H1 (cell line): Measurements from ENCODE around the gene ALPP. TPM values are rescaled to one million over a fixed set of nuclear protein-coding genes. Genes with fewer than 3 reads are reported as not detected.

ENCODE experiments used
- CTCF ChIA-PET: fragments of 300-600 bp; sonication (Branson Sonifier 250); formaldehyde crosslinking; loops from one replicate; lab custom pipeline; 2021; ENCODE audit not compliant: partially characterized antibody; lab: Charles Lee
- POLR2A ChIA-PET: fragments of 300-600 bp; sonication (Branson Sonifier 250); formaldehyde crosslinking; loops from one replicate; lab custom pipeline; 2021; ENCODE audit warnings: inconsistent platforms; ENCODE audit not compliant: partially characterized antibody; lab: Charles Lee
- DNase-seq, 2 experiments: peaks; one replicate each; pipeline versions ENCODE4 v3.0.0 to v3.0.0-alpha.2; 2010 to 2022; ENCODE audit warnings: low spot score in 2 of 2, low read depth in 1 of 2, mixed read lengths in 1 of 2
- FAIRE-seq: peaks from 2 replicates; lab custom pipeline; 2011; peaks lifted over from hg19 to GRCh38; lab: Jason Lieb, UNC
- H2AFZ ChIP-seq: 2 replicates; pipeline ENCODE4 v1.8.1; 2012; ENCODE audit warnings: low read length, inconsistent platforms
- H2AK5ac ChIP-seq: 2 replicates; pipeline ENCODE4 v1.6.1; 2013; ENCODE audit warnings: low read depth, low read length
- H2BK120ac ChIP-seq: replicated peaks from 2 replicates; pipeline ENCODE3; 2013; ENCODE audit warnings: low read depth, low read length, inconsistent platforms
- H2BK12ac ChIP-seq: 2 replicates; pipeline ENCODE4 v1.6.1; 2013; ENCODE audit warnings: low read depth, low read length
- H2BK15ac ChIP-seq: 2 replicates; pipeline ENCODE4 v1.6.1; 2013; ENCODE audit warnings: low read length
- H2BK20ac ChIP-seq: 2 replicates; pipeline ENCODE4 v1.6.1; 2013; ENCODE audit warnings: low read length
- H2BK5ac ChIP-seq: 2 replicates; pipeline ENCODE4 v1.6.1; 2013; ENCODE audit warnings: low read depth, low read length
- H3K14ac ChIP-seq: 2 replicates; pipeline ENCODE4 v1.6.1; 2013; ENCODE audit warnings: inconsistent platforms; ENCODE audit not compliant: insufficient read length
- H3K18ac ChIP-seq: 2 replicates; pipeline ENCODE4 v1.6.1; 2013; ENCODE audit warnings: low read length; ENCODE audit errors: extremely low read depth
- H3K23ac ChIP-seq: 2 replicates; pipeline ENCODE4 v1.6.1; 2013; ENCODE audit warnings: inconsistent platforms; ENCODE audit not compliant: insufficient read length
- H3K23me2 ChIP-seq: 2 replicates; pipeline ENCODE4 v1.6.1; 2013; ENCODE audit warnings: low read depth, low read length
- H3K27ac ChIP-seq: 2 replicates; pipeline ENCODE4 v1.6.1; 2011; ENCODE audit warnings: low read depth, low read length, inconsistent platforms
- H3K27me3 ChIP-seq, 4 experiments: replicated peaks in 1 of 4; 1 replicate in 1 of 4; 2 replicates in 3 of 4; pipeline versions ENCODE4 v1.6.1 to v1.8.1; 2011 to 2013; ENCODE audit warnings: low read length in 3 of 4, mild to moderate bottlenecking in 3 of 4, inconsistent platforms in 2 of 4, mixed read lengths in 2 of 4, moderate library complexity in 1 of 4; ENCODE audit not compliant: control insufficient read depth in 3 of 4, insufficient read depth in 3 of 4; ENCODE audit errors: extremely low read depth in 1 of 4
- H3K36me3 ChIP-seq, 4 experiments: 2 replicates each; pipeline versions ENCODE4 v1.6.1 to v1.8.1; 2011 to 2013; ENCODE audit warnings: mild to moderate bottlenecking in 4 of 4, low read length in 3 of 4, moderate library complexity in 2 of 4, control low read depth in 1 of 4, inconsistent platforms in 1 of 4; ENCODE audit not compliant: insufficient read depth in 4 of 4, control insufficient read depth in 2 of 4
- H3K4ac ChIP-seq: replicated peaks from 2 replicates; pipeline ENCODE3; 2013; ENCODE audit warnings: low read length, low read depth, mixed read lengths, inconsistent platforms; ENCODE audit not compliant: insufficient read length
- H3K4me1 ChIP-seq, 4 experiments: replicated peaks in 1 of 4; 1 replicate in 1 of 4; 2 replicates in 3 of 4; pipeline versions ENCODE4 v1.6.1 to v1.8.1; 2011 to 2013; ENCODE audit warnings: low read length in 3 of 4, inconsistent platforms in 2 of 4, mixed read lengths in 1 of 4; ENCODE audit not compliant: insufficient read depth in 4 of 4, control insufficient read depth in 3 of 4
- H3K4me2 ChIP-seq, 2 experiments: 2 replicates each; pipeline versions ENCODE4 v1.6.1 to v1.8.1; 2011 to 2013; ENCODE audit warnings: low read depth in 2 of 2, low read length in 2 of 2, control low read depth in 1 of 2, inconsistent platforms in 1 of 2, mild to moderate bottlenecking in 1 of 2; ENCODE audit not compliant: insufficient read depth in 1 of 2
- H3K4me3 ChIP-seq, 4 experiments: fragments of 200-600, 300-600 bp in 1 of 4; sonication (generic), shearing (Covaris generic), sonication (Bioruptor Twin) in 1 of 4; 2 replicates each; pipeline versions ENCODE4 v1.5.1 to v1.8.1; 2011 to 2016; ENCODE audit warnings: low read length in 4 of 4, low read depth in 3 of 4, control low read depth in 2 of 4, inconsistent platforms in 2 of 4, mild to moderate bottlenecking in 2 of 4, mixed read lengths in 1 of 4, moderate library complexity in 1 of 4; ENCODE audit not compliant: insufficient read depth in 2 of 4; ENCODE audit errors: extremely low read depth in 1 of 4
- H3K56ac ChIP-seq: replicated peaks from 2 replicates; pipeline ENCODE3; 2013; ENCODE audit warnings: low read depth, mild to moderate bottlenecking, mixed read lengths, low read length, inconsistent platforms; ENCODE audit not compliant: insufficient read length
- H3K79me1 ChIP-seq: 2 replicates; pipeline ENCODE4 v1.6.1; 2013; ENCODE audit warnings: low read depth, low read length, control low read depth
- H3K79me2 ChIP-seq, 2 experiments: 2 replicates each; pipeline versions ENCODE4 v1.6.1 to v1.8.1; 2012 to 2013; ENCODE audit warnings: low read length in 2 of 2, mild to moderate bottlenecking in 2 of 2, inconsistent platforms in 1 of 2; ENCODE audit not compliant: insufficient read depth in 2 of 2, control insufficient read depth in 1 of 2
- H3K9ac ChIP-seq, 4 experiments: replicated peaks in 1 of 4; 1 replicate in 1 of 4; 2 replicates in 3 of 4; pipeline versions ENCODE4 v1.6.1 to v1.8.1; 2011 to 2013; ENCODE audit warnings: low read depth in 3 of 4, low read length in 3 of 4, control low read depth in 2 of 4, mild to moderate bottlenecking in 2 of 4, moderate library complexity in 2 of 4, inconsistent platforms in 1 of 4; ENCODE audit errors: extremely low read depth in 1 of 4
- H3K9me3 ChIP-seq, 2 experiments: 2 replicates each; pipeline versions ENCODE4 v1.6.1 to v1.8.1; 2012 to 2013; ENCODE audit warnings: mild to moderate bottlenecking in 2 of 2, moderate library complexity in 2 of 2, control low read depth in 1 of 2, inconsistent platforms in 1 of 2, low read depth in 1 of 2, low read length in 1 of 2, mixed read lengths in 1 of 2; ENCODE audit not compliant: insufficient read depth in 2 of 2
- H4K20me1 ChIP-seq, 2 experiments: replicated peaks in 1 of 2; 2 replicates each; pipeline versions ENCODE3 to v1.8.1; 2011 to 2013; ENCODE audit warnings: inconsistent platforms in 2 of 2, low read length in 2 of 2, mild to moderate bottlenecking in 1 of 2; ENCODE audit not compliant: insufficient read depth in 2 of 2, control insufficient read depth in 1 of 2
- H4K5ac ChIP-seq: 2 replicates; pipeline ENCODE4 v1.6.1; 2013; ENCODE audit warnings: low read length, low read depth, mixed read lengths, inconsistent platforms; ENCODE audit not compliant: insufficient read length
- H4K8ac ChIP-seq: 2 replicates; pipeline ENCODE4 v1.8.0; 2013; ENCODE audit warnings: mild to moderate bottlenecking, moderate library complexity, low read length, inconsistent platforms; ENCODE audit not compliant: insufficient read depth; ENCODE audit errors: extremely low read depth
- H4K91ac ChIP-seq: replicated peaks from 2 replicates; pipeline ENCODE3; 2013; ENCODE audit warnings: low read length, mixed read lengths, inconsistent platforms; ENCODE audit not compliant: insufficient read length
- ASH2L ChIP-seq: fragments of 200-600, 300-600 bp; sonication (generic); IDR thresholded peaks from one replicate; pipeline ENCODE4 v1.7.1; 2017; ENCODE audit warnings: low read length
- CEBPB ChIP-seq: IDR thresholded peaks from 2 replicates; pipeline ENCODE4 v1.6.1; 2012; ENCODE audit warnings: low read depth, low read length
- CHD1 ChIP-seq: IDR thresholded peaks from 2 replicates; pipeline ENCODE4 v1.6.1; 2012; ENCODE audit warnings: low read depth, low read length, improper control_type of control experiment
- EZH2 ChIP-seq: fragments of 200-600 bp; sonication (generic); IDR thresholded peaks from 2 replicates; pipeline ENCODE4 v1.7.1; 2012; ENCODE audit warnings: low read depth, mild to moderate bottlenecking, moderate library complexity, low read length, inconsistent platforms; ENCODE audit not compliant: severe bottlenecking
- FOSL1 ChIP-seq: IDR thresholded peaks from 2 replicates; pipeline ENCODE4 v1.6.1; 2011; ENCODE audit warnings: mild to moderate bottlenecking, low read depth, low read length, moderate library complexity; ENCODE audit not compliant: insufficient read depth
- HDAC2 ChIP-seq, 2 experiments: fragments of 300-600 bp in 1 of 2; sonication (generic) in 1 of 2; IDR thresholded peaks; 2 replicates each; pipeline ENCODE4 v1.6.1; 2011 to 2012; ENCODE audit warnings: low read depth in 2 of 2, low read length in 2 of 2, mild to moderate bottlenecking in 2 of 2, moderate library complexity in 2 of 2, borderline replicate concordance in 1 of 2, inconsistent platforms in 1 of 2
- NRF1 ChIP-seq: IDR thresholded peaks from 2 replicates; pipeline ENCODE4 v1.6.1; 2011; ENCODE audit warnings: mild to moderate bottlenecking, low read depth, low read length, improper control_type of control experiment
- POLR2AphosphoS5 ChIP-seq: IDR thresholded peaks from 2 replicates; pipeline ENCODE4 v1.6.1; 2011; ENCODE audit warnings: low read depth, low read length
- RNF2 ChIP-seq: fragments of 200-900, 300-1000 bp; sonication (generic); IDR thresholded peaks from 2 replicates; pipeline ENCODE4 v1.7.1; 2016; ENCODE audit warnings: borderline replicate concordance, low read depth, mild to moderate bottlenecking, antibody characterized with exemption, low read length; ENCODE audit not compliant: poor library complexity, severe bottlenecking; ENCODE audit errors: missing control alignments
- SIRT6 ChIP-seq: IDR thresholded peaks from one replicate; pipeline ENCODE4 v1.7.1; 2012; ENCODE audit warnings: low read length, inconsistent platforms
- SP2 ChIP-seq: IDR thresholded peaks from 2 replicates; pipeline ENCODE4 v1.6.1; 2012; ENCODE audit warnings: mild to moderate bottlenecking, low read length, inconsistent platforms
- SP4 ChIP-seq: IDR thresholded peaks from 2 replicates; pipeline ENCODE4 v1.6.1; 2012; ENCODE audit warnings: low read length, inconsistent platforms
- TAF7 ChIP-seq: optimal IDR thresholded peaks from 2 replicates; pipeline ENCODE3; 2011; ENCODE audit warnings: low read depth, mild to moderate bottlenecking, inconsistent platforms, low read length, moderate library complexity, borderline replicate concordance
- YY1 ChIP-seq: IDR thresholded peaks from 2 replicates; pipeline ENCODE4 v1.6.1; 2011; ENCODE audit warnings: low read depth, mild to moderate bottlenecking, low read length
- WGBS, 2 experiments: shearing (Covaris generic) in 1 of 2; methylation state at CpG; one replicate each; pipeline versions ENCODE4 v1.1.6 to v1.1.7; 2013 to 2015; ENCODE audit warnings: low lambda C conversion rate in 2 of 2, mixed read lengths in 2 of 2, inconsistent platforms in 1 of 2, low coverage in 1 of 2, missing lambda C conversion rate in 1 of 2; ENCODE audit not compliant: insufficient replicate concordance in 2 of 2, insufficient coverage in 1 of 2, insufficient read length in 1 of 2; ENCODE audit errors: extremely low coverage in 1 of 2, missing lambda C conversion rate in 1 of 2; 5-methylcytosine and 5-hydroxymethylcytosine counted together
- polyA plus RNA-seq, 7 experiments: library from polyadenylated mRNA; depleted of rRNA in 3 of 7; stranded (reverse) in 5 of 7; unstranded in 2 of 7; fragments of >200 nt in 5 of 7; fragments of 200-250 nt in 2 of 7; gene quantifications; 1 replicate in 5 of 7; 2 replicates in 1 of 7; 4 replicates in 1 of 7; pipeline versions ENCODE4 v1.2.1 to v1.2.3, GENCODE V29; 2011 to 2013; ENCODE audit warnings: missing spikeins in 2 of 7, mixed read lengths in 2 of 7
- total RNA-seq: library from RNA; stranded (reverse); fragmentation: NEBNext Ultra II Directional; extraction: Animal tissue kit (Norgen Biotek cat#: 25700); gene quantifications from 2 replicates; pipeline ENCODE4 v1.2.1, GENCODE V29; 2021

ALPP gene
- total and polyA plus RNA-seq, 2 of the 8 experiments (the other 6 are each of a cell fraction or from before 2014, with no cell fraction given) = 0.15 TPM

DNA sequence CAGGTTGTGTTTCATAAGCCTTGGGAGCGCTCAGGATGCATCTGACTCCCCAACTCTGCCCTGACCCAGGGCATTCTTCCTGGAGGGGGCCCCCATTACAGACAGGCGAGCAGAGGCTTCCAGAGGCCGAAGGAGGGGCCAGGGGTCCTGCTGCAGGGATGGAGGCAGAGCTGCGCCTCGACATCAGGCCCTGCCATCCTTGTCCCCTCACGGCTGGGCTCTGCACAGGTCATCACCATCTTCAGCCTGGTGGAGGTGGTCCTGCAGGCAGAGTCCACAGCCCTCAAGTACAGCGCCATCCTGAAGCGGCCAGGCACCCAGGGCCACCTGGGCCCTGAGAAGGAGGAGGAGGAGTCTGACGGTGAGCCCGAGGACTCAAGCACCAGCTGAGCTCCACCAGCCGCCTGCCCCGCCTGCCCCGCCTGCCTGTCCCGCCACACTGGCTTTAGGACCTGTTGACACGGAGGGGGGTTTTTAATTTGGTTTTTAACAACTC lies 42.3 kb upstream of the ALPP start:
- H3K9me3 ChIP-seq = no peaks in the 10 kb centered on the region
- no peak overlapping the region for H3K9ac ChIP-seq
- no peak overlapping the region for H2BK12ac ChIP-seq
- H3K23ac ChIP-seq = no peak overlapping the region
- no peak overlapping the region for H4K5ac ChIP-seq
- no peak overlapping the region for H3K27ac ChIP-seq
- H3K18ac ChIP-seq = no peak overlapping the region
- H3K4me1 ChIP-seq = no peaks in the 10 kb centered on the region; a peak in 1 of 7 replicates
- no peak overlapping the region for H4K91ac ChIP-seq
- no peak overlapping the region for H4K8ac ChIP-seq
- H3K79me2 ChIP-seq = no peaks in the 10 kb centered on the region
- H3K36me3 ChIP-seq = no peaks in the 10 kb centered on the region
- H3K4ac ChIP-seq = no peak overlapping the region
- H2BK120ac ChIP-seq = no peak overlapping the region
- no peak overlapping the region for H2BK15ac ChIP-seq
- no peaks in the 10 kb centered on the region for H4K20me1 ChIP-seq
- H3K27me3 ChIP-seq = no peaks in the 10 kb centered on the region
- no peak overlapping the region for H2AFZ ChIP-seq
- no peak overlapping the region for H3K4me2 ChIP-seq
- ChIA-PET POLR2A (interaction anchor here (1.3 kb wide), 1 partner anchor 89 kb away, joined by 3 read pairs; no protein-coding TSS in a partner anchor), CTCF (interaction anchor here (0.6 to 5.5 kb wide), 35 partner anchors 8 to 435 kb away, joined by 3 to 92 read pairs (median 4); partner anchors contain the start of gene PRSS56)
- no peaks in the 10 kb centered on the region for H3K79me1 ChIP-seq
- WGBS, 2 experiments = 92% methylated on average over 11 of the region's 15 CpGs; no CpG with 5 or more reads in 1 of the 2 experiments
- FAIRE-seq = no peak
- H3K23me2 ChIP-seq = no peaks in the 10 kb centered on the region
- no peak overlapping the region for H2BK5ac ChIP-seq
- H3K56ac ChIP-seq = no peak overlapping the region
- no peak overlapping the region for H2AK5ac ChIP-seq
- no peak overlapping the region for H2BK20ac ChIP-seq
- DNase-seq = peak in 1 of 2 experiments; percentile 44
- no peak overlapping the region for H3K4me3 ChIP-seq
- no peak overlapping the region for H3K14ac ChIP-seq
- TF ChIP-seq TAF7 (no peak), CEBPB (no peak), SP4 (no peak), POLR2AphosphoS5 (no peak), FOSL1 (no peak), HDAC2 (IDR thresholded peaks at IDR 0.05; ENCODE audit: borderline replicate concordance in 1 of 2, low read depth in 2 of 2, low read length in 2 of 2) (no peak), CHD1 (no peak), SIRT6 (no peak), YY1 (no peak), EZH2 (no peak), SP2 (no peak), NRF1 (no peak), RNF2 (no peak), ASH2L (no peak)
